Fibroblast of villous mesenchyme (primary cell): Measurements from ENCODE around the gene SUSD3. TPM values are rescaled to one million over a fixed set of nuclear protein-coding genes. Genes with fewer than 3 reads are reported as not detected.

Source experiments
- DNase-seq: peaks from one replicate; pipeline ENCODE4 v3.0.0-alpha.2; 2010; ENCODE audit warnings: low read depth
- H3K4me3 ChIP-seq: 2 replicates; pipeline ENCODE4 v1.5.1; 2011; ENCODE audit warnings: low read depth, mild to moderate bottlenecking, low read length
- CTCF ChIP-seq: IDR thresholded peaks from 2 replicates; pipeline ENCODE4 v1.5.1; 2012; ENCODE audit warnings: low read depth, mild to moderate bottlenecking, low read length; ENCODE audit not compliant: insufficient read depth
- total RNA-seq: library from RNA; depleted of rRNA; stranded (reverse); fragments of >200 nt; gene quantifications from 2 replicates; pipeline ENCODE4 v1.2.3, GENCODE V29; 2012

Gene SUSD3
- total RNA-seq, 1 donor = 12.1 TPM

GRCh38 chr9:93105620-93106019 lies 47.1 kb downstream of the SUSD3 start:
- TF ChIP-seq CTCF = no peak
- H3K4me3 ChIP-seq = no peak overlapping the region
- no peak for DNase-seq

- no peak for DNase-seq
- no peak for TF ChIP-seq CTCF
- H3K4me3 ChIP-seq = no peak overlapping the region
Measured at GRCh38 chr9:93107151-93107824, 48.8 kb downstream of the SUSD3 start.

- H3K4me3 ChIP-seq = no peak overlapping the region
- TF ChIP-seq CTCF = no peak
- DNase-seq = no peak
Measured at GRCh38 chr9:93107825-93108161, 49.3 kb downstream of the SUSD3 start.

GRCh38 chr9:93108291-93109041 lies 50.0 kb downstream of the SUSD3 start:
- TF ChIP-seq CTCF = no peak

DNA sequence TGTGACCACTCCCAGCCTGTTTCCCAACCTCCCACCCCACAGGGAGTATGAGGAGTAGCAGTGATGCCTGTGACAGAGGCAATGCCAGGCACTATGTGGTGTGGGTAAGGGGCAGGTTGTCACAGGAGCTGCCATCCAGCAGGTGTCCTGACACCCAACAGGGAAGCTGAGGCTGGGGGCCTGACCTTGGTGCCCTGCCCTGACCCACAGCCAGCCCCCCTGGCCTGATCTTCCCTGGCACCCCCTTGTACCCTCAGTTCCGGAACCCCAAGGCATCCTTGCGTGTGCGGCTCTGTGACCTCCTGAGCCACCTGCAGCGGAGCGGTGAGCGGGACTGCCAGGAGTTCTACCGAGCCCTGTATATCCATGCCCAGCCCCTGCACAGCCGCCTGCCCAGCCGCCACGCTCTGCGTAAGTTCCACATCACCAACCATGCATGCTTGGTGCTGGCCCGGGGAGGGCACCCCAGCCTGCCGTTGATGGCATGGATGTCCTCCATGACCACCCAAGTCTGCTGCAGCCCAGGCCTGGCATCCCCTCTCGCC lies 51.9 kb downstream of the SUSD3 start:
- no peak for DNase-seq

More at GRCh38 chr9:93108291-93109041, 50.0 kb downstream of the SUSD3 start:
- no peak overlapping the region for H3K4me3 ChIP-seq
- no peak for DNase-seq

DNA sequence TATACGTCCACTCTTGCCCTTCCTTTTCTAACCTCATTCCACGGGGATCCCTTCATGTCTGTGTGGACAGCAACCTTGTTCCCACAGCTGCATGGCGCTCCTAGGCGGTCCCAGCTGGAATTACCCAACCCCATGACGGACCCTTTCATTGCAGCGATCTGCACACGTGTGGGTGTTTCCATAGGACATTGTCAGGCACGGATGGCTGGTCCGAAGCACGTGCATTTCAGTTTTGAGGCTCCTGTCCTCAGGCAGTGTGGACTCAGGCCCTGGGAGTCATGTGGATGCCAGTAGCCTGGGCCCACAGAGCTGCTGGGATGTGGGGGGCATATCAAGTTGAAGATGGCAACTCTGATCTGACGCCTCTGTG lies 52.5 kb downstream of the SUSD3 start:
- DNase-seq = no peak

More for the DNA sequence above, 51.9 kb downstream of the SUSD3 start:
- H3K4me3 ChIP-seq = no peak overlapping the region
- TF ChIP-seq CTCF = no peak

More for the DNA sequence above, 52.5 kb downstream of the SUSD3 start:
- H3K4me3 ChIP-seq = no peak overlapping the region
- no peak for TF ChIP-seq CTCF
